HAP-1 (cell line): ENCODE measurements around the gene MTRF1L.
"Not testable (repeated sequence)": the region's sequence is repeated elsewhere in the genome, so short reads cannot be mapped to it uniquely, and the experiment has no call there.

ENCODE experiments used
- DNase-seq, 2 experiments: peaks; one replicate each; pipeline ENCODE4 v3.0.0-alpha.2; 2016 to 2020; ENCODE audit warnings: low spot score in 2 of 2
- H3K27me3 ChIP-seq: fragments of 250-450 bp; sonication (Bioruptor Pico); 2 replicates; pipeline ENCODE4 v1.5.1; 2020; ENCODE audit warnings: low read depth, mild to moderate bottlenecking, moderate library complexity
- H3K36me3 ChIP-seq: fragments of 250-450 bp; sonication (Bioruptor Pico); replicated peaks from 2 replicates; pipeline ENCODE4 v1.5.1; 2020; ENCODE audit warnings: mild to moderate bottlenecking
- H3K4me1 ChIP-seq: fragments of 250-450 bp; sonication (Bioruptor Pico); 2 replicates; pipeline ENCODE4 v1.5.1; 2020; ENCODE audit warnings: mild to moderate bottlenecking
- H3K4me3 ChIP-seq: fragments of 250-450 bp; sonication (Bioruptor Pico); 2 replicates; pipeline ENCODE4 v1.5.1; 2020; ENCODE audit warnings: mild to moderate bottlenecking, moderate library complexity
- H3K9me3 ChIP-seq: fragments of 250-450 bp; sonication (Bioruptor Pico); 2 replicates; pipeline ENCODE4 v1.5.1; 2020; ENCODE audit warnings: mild to moderate bottlenecking, moderate library complexity
- in situ Hi-C: fragments of 300-500 bp; cut with MboI; formaldehyde crosslinking; loops from 3 replicates; pipeline ENCODE4 v1.14.3; 2020; ENCODE audit warnings: low sequenced_read_pairs, inconsistent platforms, mixed read lengths

Gene MTRF1L

DNA sequence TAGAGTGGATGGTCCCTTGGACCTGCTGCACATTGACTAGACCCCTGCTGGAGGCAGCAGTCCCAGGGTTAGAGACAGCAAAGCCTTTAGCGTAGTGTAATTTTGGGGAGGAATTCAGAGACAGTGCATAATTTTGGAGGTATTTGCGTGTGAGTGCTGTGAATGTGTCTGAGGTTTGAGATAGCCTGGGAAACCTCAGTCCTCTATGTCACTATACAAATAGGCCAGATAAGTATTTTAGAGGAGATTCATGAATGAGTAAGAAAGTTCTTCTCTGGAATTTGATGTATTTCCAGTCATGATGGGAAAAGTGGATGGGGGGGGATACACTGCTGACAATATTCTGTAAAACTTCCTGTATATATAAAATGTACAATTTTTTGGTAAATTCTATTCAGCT, 25.8 kb upstream of the MTRF1L start:
- Histone ChIP-seq H3K4me3 (no peak overlapping the region), H3K36me3 (no peaks in the 10 kb centered on the region), H3K9me3 (no peaks in the 10 kb centered on the region), H3K27me3 (no peaks in the 10 kb centered on the region), H3K4me1 (no peaks in the 10 kb centered on the region)
- in situ Hi-C loops = loop anchor here (25.0 kb wide), 1 partner anchor 209 kb away; no protein-coding TSS in a partner anchor
- no peak for DNase-seq

DNA sequence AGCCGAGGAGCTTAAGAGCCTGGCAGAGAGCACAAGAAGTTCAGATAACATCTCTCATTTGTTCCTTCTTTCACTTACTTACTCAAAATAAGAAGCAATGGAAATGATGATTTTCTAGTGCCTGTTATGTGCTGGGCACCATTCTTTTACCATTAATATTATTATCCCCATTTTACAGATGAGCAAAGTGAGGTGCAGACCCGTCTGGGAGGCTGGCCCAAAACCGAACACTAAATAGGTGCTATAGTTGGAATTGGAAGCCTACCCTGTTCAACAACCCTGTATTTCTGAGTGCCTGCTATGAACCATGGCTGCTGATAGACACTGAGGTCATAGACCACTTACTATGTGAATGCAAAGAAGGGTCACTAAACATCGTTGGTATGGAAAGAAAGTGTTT, 25.0 kb upstream of the MTRF1L start:
- no peaks in the 10 kb centered on the region for H3K36me3 ChIP-seq
- no peaks in the 10 kb centered on the region for H3K27me3 ChIP-seq
- no peak for DNase-seq
- in situ Hi-C loops = loop anchor here (25.0 kb wide), 1 partner anchor 210 kb away; no protein-coding TSS in a partner anchor
- H3K4me1 ChIP-seq = no peaks in the 10 kb centered on the region
- H3K4me3 ChIP-seq = no peak overlapping the region
- no peaks in the 10 kb centered on the region for H3K9me3 ChIP-seq

DNA sequence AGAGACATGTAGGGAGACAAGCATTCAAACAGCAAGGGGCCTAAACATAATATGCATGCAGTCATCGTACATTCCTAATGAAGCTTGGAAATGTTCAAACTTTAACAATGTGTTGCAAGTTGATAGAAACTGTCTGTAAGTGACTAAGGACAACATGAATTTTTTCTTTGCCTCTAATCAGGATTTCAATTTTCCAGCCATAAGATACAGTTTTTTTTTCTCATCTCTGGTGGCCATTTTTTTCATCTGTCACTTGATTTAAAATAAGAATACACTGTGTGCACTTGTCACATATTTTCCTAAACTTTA, 22.2 kb upstream of the MTRF1L start:
- DNase-seq = no peak
- Histone ChIP-seq H3K27me3 (no peaks in the 10 kb centered on the region), H3K4me1 (no peaks in the 10 kb centered on the region), H3K4me3 (no peak overlapping the region), H3K9me3 (no peaks in the 10 kb centered on the region), H3K36me3 (no peaks in the 10 kb centered on the region)
- in situ Hi-C loops = loop anchor here (25.0 kb wide), 1 partner anchor 213 kb away; no protein-coding TSS in a partner anchor

DNA sequence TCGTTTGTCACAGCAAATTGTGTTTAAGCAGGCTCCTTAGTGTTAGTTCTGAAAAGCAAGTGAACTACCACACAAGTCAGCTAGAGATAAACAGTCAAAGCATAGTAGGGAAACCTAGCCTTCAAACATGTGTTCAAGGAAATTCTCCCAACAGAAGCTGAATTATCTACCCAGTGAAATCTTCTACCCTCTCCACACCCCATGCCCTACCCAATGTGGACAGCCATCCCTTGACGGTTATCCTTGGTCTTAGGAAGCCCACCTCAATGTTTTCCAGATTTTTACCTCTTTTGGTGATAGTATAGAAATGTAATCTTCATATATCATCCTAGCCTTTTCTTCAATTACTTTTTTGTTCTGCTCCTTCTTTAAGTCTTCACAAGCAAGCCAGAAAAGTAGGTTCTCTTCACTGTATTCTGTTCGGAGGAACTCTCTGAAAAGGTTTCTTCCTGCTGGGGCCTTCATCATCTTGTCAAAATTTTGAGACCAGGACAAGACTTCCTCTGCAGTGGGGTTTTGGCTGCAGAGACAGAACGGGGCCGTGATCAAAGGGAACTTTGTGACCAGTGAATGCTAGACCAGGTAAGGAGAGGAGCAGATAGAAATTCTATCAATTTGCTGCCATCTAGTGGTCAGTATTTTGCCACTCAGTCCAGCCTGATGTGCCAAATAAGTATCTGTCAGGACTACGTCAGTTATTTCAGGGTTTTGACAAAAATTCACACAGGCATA, 21.6 kb upstream of the MTRF1L start:
- Histone ChIP-seq H3K4me3 (no peak overlapping the region), H3K4me1 (no peaks in the 10 kb centered on the region)
- in situ Hi-C loops = no loop called here

DNA sequence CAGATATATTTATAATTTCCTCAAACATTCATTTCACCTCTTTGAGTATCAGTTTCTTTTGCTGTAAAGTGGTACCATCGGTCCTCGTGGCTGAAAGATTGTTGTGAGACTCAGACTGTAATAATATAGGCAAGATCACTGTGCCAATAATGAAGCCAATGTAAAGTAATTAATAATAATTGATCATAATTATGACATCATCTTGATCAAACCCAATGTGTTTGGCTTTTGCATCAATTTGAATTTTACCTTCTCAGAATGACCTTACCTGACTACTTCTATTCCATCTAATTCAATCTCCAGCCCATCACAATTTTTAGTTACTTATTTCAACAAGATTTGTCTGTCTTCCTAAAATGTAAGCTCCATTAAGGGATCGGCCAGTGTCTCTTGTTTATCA, 15.8 kb upstream of the MTRF1L start:
- H3K9me3 ChIP-seq = no peaks in the 10 kb centered on the region
- H3K27me3 ChIP-seq = no peaks in the 10 kb centered on the region
- DNase-seq = no peak
- H3K4me1 ChIP-seq = no peaks in the 10 kb centered on the region
- H3K36me3 ChIP-seq = no peaks in the 10 kb centered on the region
- H3K4me3 ChIP-seq = no peak overlapping the region
- in situ Hi-C loops = no loop called here

More for the DNA sequence above, 21.6 kb upstream of the MTRF1L start:
- Histone ChIP-seq H3K27me3 (no peaks in the 10 kb centered on the region), H3K9me3 (no peaks in the 10 kb centered on the region), H3K36me3 (no peaks in the 10 kb centered on the region)
- peak; percentile 51 to 62 for DNase-seq

DNA sequence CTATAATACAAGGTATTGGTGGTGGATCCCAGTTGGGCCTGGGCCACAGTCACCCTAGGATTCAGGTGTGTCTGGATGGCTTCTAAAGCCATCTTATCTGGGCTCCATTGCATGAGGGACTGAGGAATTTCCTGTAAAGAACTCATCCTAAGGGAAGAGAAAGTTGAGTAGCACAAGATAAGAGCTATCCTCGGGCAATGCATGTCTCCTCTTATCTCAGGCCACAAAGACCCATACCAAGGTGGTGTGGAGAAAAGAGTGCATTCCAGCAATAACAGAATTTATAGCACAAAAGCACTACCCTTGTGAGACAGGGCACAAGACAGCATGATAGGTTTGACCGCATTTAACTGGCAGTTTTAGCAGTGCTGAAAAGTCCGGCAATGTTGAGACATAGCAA, 14.3 kb upstream of the MTRF1L start:
- Histone ChIP-seq H3K4me3 (no peak overlapping the region), H3K9me3 (no peaks in the 10 kb centered on the region), H3K36me3 (no peaks in the 10 kb centered on the region), H3K4me1 (no peaks in the 10 kb centered on the region), H3K27me3 (no peaks in the 10 kb centered on the region)
- DNase-seq = no peak
- in situ Hi-C loops = no loop called here

DNA sequence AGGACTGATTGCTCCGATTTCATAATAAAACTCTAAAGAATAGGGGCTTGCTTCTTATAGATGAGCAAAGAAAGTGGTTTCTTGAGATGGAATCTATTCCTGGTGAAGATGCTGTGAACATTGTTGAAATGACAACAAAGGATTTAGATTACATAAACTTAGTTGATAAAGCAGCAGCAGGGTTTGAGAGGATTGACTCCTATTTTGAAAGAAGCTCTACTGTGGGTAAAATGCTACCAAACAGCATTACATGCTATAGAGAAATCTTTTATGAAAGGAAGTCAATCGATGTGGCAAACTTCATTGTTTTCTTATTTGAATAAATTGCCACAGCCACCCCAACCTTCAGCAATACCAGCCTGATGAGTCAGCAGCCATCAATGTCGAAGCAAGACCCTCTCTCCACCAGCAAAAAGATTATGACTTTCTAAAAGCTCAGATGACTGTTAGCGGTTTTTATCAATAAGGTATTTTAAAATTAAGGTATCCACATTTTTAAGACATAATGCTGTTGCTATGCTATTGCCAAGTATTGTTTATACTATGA, 12.7 kb upstream of the MTRF1L start:
- H3K9me3 ChIP-seq = no peaks in the 10 kb centered on the region
- no peaks in the 10 kb centered on the region for H3K4me1 ChIP-seq
- in situ Hi-C loops = no loop called here
- H3K4me3 ChIP-seq = no peak overlapping the region
- H3K36me3 ChIP-seq = no peaks in the 10 kb centered on the region
- no peak for DNase-seq
- no peaks in the 10 kb centered on the region for H3K27me3 ChIP-seq

DNA sequence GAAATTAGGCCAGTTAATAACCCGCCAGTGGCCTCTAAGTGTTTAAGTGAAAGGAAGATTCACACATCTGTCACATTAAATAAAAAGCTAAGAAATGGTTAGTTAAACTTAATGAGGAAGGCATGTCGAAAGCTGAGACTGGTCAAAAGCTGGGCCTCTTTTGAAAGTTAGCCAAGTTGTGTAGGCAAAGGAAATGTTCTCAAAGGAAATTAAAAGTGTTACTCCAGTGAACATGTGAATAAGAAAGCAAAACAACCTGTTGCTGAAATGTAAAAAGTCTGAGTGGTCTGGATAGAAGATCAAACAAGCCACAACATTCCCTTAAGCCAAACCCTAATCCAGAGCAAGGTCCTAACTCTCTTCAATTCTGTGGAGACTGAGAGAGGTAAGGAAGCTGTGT, 10.9 kb upstream of the MTRF1L start:
- Histone ChIP-seq H3K27me3 (no peaks in the 10 kb centered on the region), H3K36me3 (no peaks in the 10 kb centered on the region), H3K4me3 (no peak overlapping the region), H3K4me1 (no peaks in the 10 kb centered on the region), H3K9me3 (no peaks in the 10 kb centered on the region)
- DNase-seq = no peak
- in situ Hi-C loops = no loop called here

- H3K4me3 ChIP-seq = no peak overlapping the region
- no peak for DNase-seq
- no peaks in the 10 kb centered on the region for H3K4me1 ChIP-seq
- no peaks in the 10 kb centered on the region for H3K27me3 ChIP-seq
- no peaks in the 10 kb centered on the region for H3K36me3 ChIP-seq
- H3K9me3 ChIP-seq = no peaks in the 10 kb centered on the region
- in situ Hi-C loops = no loop called here
These were observed 10.3 kb upstream of the MTRF1L start for GRCh38 chr6:153012856-153013255.

GRCh38 chr6:153003366-153003690, 819 bp upstream of the MTRF1L start:
- Histone ChIP-seq H3K4me1 (peaks cover 16% of the 10 kb centered on the region), H3K36me3 (peaks cover 12% of the 10 kb centered on the region), H3K9me3 (no peaks in the 10 kb centered on the region), H3K4me3 (peak overlapping the region; percentile 60), H3K27me3 (no peaks in the 10 kb centered on the region)
- in situ Hi-C loops = no loop called here
- DNase-seq = no peak

DNA sequence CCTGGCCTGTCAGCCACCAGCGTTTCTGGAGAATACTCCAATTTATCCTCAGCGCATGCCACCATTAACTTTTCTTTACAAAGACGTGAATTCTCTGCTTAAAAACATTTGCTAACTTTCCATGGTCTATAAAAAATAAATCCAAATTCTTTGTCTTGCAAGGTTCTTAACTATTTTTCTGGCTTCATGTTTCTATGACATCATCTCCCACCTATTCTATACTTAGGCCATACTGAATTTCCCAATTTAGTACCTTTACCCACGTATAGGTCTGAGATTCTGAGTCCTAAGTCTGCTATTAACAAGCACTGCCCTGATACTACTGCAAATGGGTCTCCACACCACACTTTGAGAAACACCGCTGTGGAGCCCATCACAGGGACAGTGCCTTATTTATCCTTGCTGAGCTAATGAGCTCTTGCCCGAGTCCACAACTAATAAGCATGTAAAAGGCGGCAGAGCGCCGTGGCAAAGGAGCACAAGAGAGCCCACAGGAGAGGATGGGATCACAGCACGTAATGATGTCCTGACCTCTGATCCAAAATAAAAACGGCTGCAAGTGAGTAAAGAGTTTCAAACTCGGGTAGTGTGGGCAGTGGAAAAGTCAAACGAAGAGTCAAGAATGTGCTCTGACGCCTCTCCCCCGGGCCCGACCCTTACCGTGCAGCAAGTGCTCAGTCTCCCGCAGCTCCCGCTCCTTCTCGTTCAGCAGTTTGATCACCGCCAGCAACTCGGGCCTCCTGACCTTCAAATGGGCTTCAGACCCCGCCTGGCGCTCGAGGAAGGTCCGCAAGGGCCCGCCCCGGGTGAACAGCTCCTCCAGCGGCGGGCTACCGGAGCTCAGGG, 519 bp downstream of the MTRF1L start:
- peaks cover 16% of the 10 kb centered on the region for H3K4me1 ChIP-seq
- no peaks in the 10 kb centered on the region for H3K27me3 ChIP-seq
- no peaks in the 10 kb centered on the region for H3K9me3 ChIP-seq
- DNase-seq = peak; percentile 27 to 31
- H3K4me3 ChIP-seq = peak overlapping the region; percentile 60
- in situ Hi-C loops = no loop called here
- peaks cover 23% of the 10 kb centered on the region for H3K36me3 ChIP-seq

DNA sequence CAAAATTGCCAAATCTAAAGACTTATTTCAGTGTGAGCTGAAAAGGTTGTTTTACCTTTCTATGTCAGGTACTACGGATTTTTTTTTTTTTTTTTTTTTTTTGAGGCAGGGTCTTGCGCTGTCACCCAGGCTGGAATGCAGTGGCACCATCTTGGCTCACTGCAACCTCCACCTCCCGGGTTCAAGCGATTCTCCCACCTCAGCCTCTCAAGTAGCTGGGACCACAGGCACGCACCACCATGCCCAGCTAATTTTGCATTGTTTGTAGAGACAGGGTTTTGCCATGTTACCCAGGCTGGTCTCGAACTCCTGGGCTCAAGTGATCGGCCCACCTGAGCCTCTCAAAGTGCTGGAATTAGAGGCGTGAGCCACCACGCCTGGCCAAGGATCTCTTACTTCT, 1.7 kb downstream of the MTRF1L start:
- H3K27me3 ChIP-seq, H3K9me3 ChIP-seq, DNase-seq, in situ Hi-C loops: not testable (repeated sequence)
- peaks cover 35% of the 10 kb centered on the region for H3K36me3 ChIP-seq
- H3K4me3 ChIP-seq = peak overlapping the region; percentile 60
- peaks cover 21% of the 10 kb centered on the region for H3K4me1 ChIP-seq

DNA sequence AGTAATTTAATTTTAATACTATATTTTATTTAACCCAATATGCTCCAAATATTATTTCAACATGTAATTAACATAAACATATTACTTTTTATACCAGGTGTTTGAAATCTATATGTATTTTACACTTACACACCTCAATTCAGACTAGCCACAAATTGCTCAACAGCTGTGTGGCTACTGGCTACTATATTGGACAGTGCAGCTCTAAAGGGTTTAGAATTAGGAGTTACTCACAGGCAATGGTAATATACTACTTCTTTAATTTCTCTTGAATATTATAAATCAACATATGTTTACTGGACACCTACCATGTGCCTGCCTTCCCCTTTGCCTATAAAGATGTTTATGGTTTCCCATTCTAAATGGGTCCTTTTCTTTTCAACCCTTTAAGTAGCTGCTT, 2.3 kb downstream of the MTRF1L start:
- Histone ChIP-seq H3K4me1 (peaks cover 21% of the 10 kb centered on the region), H3K36me3 (peaks cover 36% of the 10 kb centered on the region), H3K27me3 (no peaks in the 10 kb centered on the region), H3K9me3 (no peaks in the 10 kb centered on the region), H3K4me3 (no peak overlapping the region)
- no peak for DNase-seq
- in situ Hi-C loops = no loop called here

DNA sequence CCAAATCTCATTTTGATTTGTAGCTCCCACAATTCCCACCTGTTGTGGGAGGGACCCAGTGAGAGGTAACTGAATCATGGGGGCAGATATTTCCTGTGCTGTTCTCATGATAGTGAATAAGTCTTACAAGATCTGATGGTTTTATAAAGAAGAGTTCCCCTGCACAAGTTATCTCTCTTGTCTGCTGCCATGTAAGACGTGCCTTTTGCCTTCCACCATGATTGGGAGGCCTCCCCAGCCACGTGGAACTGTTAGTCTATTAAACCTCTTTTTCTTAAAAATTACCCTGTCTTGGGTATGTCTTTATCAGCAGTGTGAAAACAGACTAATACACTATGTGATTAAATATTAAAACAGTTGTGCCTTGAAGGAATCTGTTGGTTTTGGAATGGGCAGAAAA, 3.0 kb downstream of the MTRF1L start:
- not testable (repeated sequence) for H3K4me3 ChIP-seq, H3K9me3 ChIP-seq, H3K27me3 ChIP-seq, DNase-seq
- Histone ChIP-seq H3K36me3 (peaks cover 36% of the 10 kb centered on the region), H3K4me1 (peaks cover 21% of the 10 kb centered on the region)
- in situ Hi-C loops = loop anchor here (25.0 kb wide), 1 partner anchor 1537 kb away; the partner anchor contains the start of gene RMND1
